ENCODE results near the gene CDH11.

- TF ChIP-seq CTCF (conservative IDR thresholded peaks at IDR 0.05 in 1 of 2, IDR thresholded peaks at IDR 0.05 in 1 of 2; ENCODE audit: low read depth in 1 of 2, low read length in 2 of 2) (no peak), EZH2 (IDR thresholded peaks at IDR 0.05; ENCODE audit: low read length, missing control alignments) (no peak)
Observed at GRCh38 chr16:65012357-65012756, 109.5 kb downstream of the CDH11 start.
